Right lobe of liver (tissue), 4 donors: Measurements from ENCODE around the gene GIGYF2.

Experiments used
- CTCF ChIP-seq, 4 donors: fragments of 200-600 bp in 3 of 4; fragments of 450-650 bp in 1 of 4; IDR thresholded peaks; one replicate each; pipeline versions ENCODE4 v1.5.1 to v1.8.0; 2016 to 2022; ENCODE audit warnings: antibody characterized with exemption in 4 of 4, mild to moderate bottlenecking in 2 of 4
- POLR2A ChIP-seq: fragments of 450-650 bp; IDR thresholded peaks from one replicate; pipeline ENCODE4 v1.6.1; 2017; ENCODE audit warnings: antibody characterized with exemption, mild to moderate bottlenecking
- donor health status: DM: no; HTN: no; CAD: no.
- donor health status: DM: no; HTN: no; CAD: no.
- donor health status: DM: no; HTN: yes; CAD: no.

GRCh38 chr2:232890536-232890895, 193.4 kb downstream of the GIGYF2 start:
- TF ChIP-seq CTCF (IDR thresholded peaks at IDR 0.05): no peak
- TF ChIP-seq POLR2A: no peak
